IPS DF 6.9 (cell line): ENCODE measurements around the gene ARSJ.

Source experiments
- DNase-seq: peaks from one replicate; pipeline ENCODE4 v3.0.0-alpha.2; 2013; ENCODE audit warnings: low read depth, low spot score
- H3K27ac ChIP-seq: one replicate; pipeline ENCODE4 v1.5.1; 2013; ENCODE audit warnings: low read length, control low read depth
- H3K27me3 ChIP-seq: 2 replicates; pipeline ENCODE4 v1.6.1; 2013; ENCODE audit warnings: mild to moderate bottlenecking, low read length; ENCODE audit not compliant: control insufficient read depth, insufficient read depth
- H3K36me3 ChIP-seq: 2 replicates; pipeline ENCODE4 v1.6.1; 2013; ENCODE audit warnings: low read length; ENCODE audit not compliant: control insufficient read depth, insufficient read depth
- H3K4me1 ChIP-seq: 2 replicates; pipeline ENCODE4 v1.6.1; 2013; ENCODE audit warnings: low read length; ENCODE audit not compliant: control insufficient read depth, insufficient read depth
- H3K4me3 ChIP-seq: 2 replicates; pipeline ENCODE4 v1.5.1; 2013; ENCODE audit warnings: mild to moderate bottlenecking, low read length
- H3K9me3 ChIP-seq: 2 replicates; pipeline ENCODE4 v1.6.1; 2013; ENCODE audit warnings: low read length, inconsistent platforms; ENCODE audit not compliant: control insufficient read depth, insufficient read depth
- WGBS: extraction: QIAGEN DNeasy Blood & Tissue Kit; methylation state at CpG from one replicate; pipeline ENCODE4 v1.1.7; 2013; ENCODE audit warnings: mixed read lengths, missing lambda C conversion rate; ENCODE audit not compliant: insufficient read length, insufficient coverage; 5-methylcytosine and 5-hydroxymethylcytosine counted together

Gene ARSJ

DNA sequence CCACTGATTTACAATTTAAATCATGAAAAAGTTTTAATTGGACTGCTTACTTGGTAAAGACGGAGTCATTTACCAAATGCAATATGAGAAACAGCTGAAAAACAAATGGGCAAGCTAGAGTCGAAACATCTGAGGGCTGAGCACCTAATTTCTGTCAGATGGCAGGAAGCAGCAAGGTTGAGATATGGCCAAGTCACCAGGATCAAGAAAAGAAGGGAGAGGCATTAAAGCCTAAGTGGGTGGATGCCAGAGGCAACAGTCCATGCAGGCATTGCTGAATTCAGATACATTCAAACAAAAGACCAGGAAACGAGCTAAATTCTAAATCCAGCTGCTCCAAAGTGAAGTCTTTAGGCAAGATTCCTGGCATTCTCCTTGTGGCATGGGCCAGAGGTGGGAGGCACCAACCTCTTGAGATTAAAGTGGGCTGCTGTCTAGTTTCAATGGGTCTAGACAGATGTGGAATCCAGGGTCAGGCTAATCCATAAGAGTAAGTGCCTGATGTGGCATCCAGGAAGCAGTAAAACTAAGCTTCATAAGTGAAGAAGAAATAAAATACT is 8.0 kb upstream of the ARSJ start:
- no CpG with 5 or more reads among the region's 3 CpGs for WGBS

DNA sequence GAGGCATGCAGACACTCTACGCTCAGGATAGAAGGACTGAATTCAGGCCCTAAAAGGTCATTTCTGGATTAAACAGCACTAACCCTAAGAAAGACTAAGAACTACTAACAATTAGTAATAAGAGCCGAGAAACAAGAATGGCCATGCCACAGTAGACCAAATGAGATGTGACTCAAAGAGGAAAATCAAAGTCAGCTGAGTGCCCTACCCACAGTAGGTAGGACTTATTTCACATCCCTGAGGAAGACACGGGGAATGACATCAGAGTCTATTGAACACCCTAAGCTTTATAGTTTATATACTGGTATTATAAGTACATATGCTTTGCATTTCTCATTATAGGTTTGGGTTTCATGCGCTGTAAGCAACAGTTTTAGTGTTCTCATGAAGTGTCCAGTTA is 2.7 kb upstream of the ARSJ start:
- Histone ChIP-seq H3K27me3 (no peaks in the 10 kb centered on the region), H3K9me3 (no peaks in the 10 kb centered on the region), H3K27ac (no peak overlapping the region), H3K4me1 (peaks cover 3% of the 10 kb centered on the region; the same call in 1 of the 2 replicates), H3K36me3 (no peaks in the 10 kb centered on the region), H3K4me3 (no peak overlapping the region)
- no peak for DNase-seq
- no CpG with 5 or more reads among the region's 4 CpGs for WGBS

More for the DNA sequence above, 8.0 kb upstream of the ARSJ start:
- no peak for DNase-seq
- no peak overlapping the region for H3K27ac ChIP-seq
- no peaks in the 10 kb centered on the region for H3K36me3 ChIP-seq
- no peak overlapping the region for H3K4me3 ChIP-seq
- H3K27me3 ChIP-seq = no peaks in the 10 kb centered on the region
- H3K4me1 ChIP-seq = no peaks in the 10 kb centered on the region
- H3K9me3 ChIP-seq = no peaks in the 10 kb centered on the region

DNA sequence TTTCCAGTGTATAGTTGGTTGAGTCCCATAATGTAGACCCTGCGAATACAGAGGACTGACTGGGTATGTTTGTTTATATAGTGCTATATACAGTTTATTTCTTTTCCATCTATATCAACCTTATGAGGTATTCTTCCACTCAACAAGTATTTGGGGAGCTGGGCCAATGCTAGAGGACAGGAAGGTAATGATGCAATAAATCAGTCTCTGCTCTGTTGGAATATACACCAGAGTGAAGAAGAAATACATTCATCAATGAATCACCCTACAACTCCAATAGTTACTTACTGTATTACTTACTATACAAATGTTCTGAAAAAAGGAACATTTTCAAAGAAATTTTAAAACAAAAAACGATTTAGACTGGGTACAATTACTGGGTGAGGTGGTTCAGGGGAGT is 2.1 kb upstream of the ARSJ start:
- WGBS = no CpG with 5 or more reads among the region's 2 CpGs
- Histone ChIP-seq H3K4me1 (peaks cover 3% of the 10 kb centered on the region; the same call in 1 of the 2 replicates), H3K27ac (no peak overlapping the region), H3K9me3 (no peaks in the 10 kb centered on the region), H3K4me3 (no peak overlapping the region), H3K36me3 (no peaks in the 10 kb centered on the region), H3K27me3 (no peaks in the 10 kb centered on the region)
- no peak for DNase-seq

DNA sequence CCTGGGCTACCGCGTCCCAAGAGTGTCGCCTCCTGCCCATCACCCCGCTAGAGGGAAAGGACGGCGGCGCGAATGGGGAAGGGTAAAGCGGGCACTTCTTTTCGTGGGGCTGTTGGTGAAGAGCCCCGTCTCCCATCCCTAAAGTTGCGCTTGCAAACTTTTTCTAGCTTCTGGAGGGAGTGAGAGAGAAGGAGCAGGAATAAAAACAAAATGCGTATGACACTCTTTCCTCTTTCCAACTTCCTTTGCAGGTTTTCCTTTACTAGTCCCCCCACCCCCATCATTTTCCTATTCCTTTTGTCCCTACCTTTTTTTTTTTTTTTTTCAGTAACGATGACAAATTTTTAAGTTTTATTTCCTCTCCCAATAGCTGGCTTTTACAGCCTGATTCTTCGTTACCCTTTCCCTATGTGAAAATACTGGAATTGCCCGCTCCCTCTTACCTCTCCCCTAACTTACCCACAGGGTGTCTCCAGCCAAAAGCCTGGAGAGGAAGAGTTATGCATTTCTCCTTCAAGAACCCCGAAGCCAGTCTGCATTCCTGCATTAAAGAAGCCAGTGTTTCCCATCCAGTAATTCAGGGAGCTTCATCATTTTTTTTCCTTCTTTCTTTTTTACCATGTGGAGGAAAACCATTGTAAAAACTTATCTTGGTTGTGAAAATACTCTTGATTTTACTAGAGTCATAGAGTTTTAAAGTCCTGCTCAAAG is 613 bp upstream of the ARSJ start:
- no peaks in the 10 kb centered on the region for H3K9me3 ChIP-seq
- no CpG with 5 or more reads among the region's 17 CpGs for WGBS
- no peaks in the 10 kb centered on the region for H3K27me3 ChIP-seq
- no peak for DNase-seq
- H3K4me3 ChIP-seq = peak overlapping the region; percentile 50; the same call in 1 of the 2 replicates
- H3K36me3 ChIP-seq = no peaks in the 10 kb centered on the region
- H3K4me1 ChIP-seq = peaks cover 3% of the 10 kb centered on the region; the same call in 1 of the 2 replicates
- no peak overlapping the region for H3K27ac ChIP-seq

DNA sequence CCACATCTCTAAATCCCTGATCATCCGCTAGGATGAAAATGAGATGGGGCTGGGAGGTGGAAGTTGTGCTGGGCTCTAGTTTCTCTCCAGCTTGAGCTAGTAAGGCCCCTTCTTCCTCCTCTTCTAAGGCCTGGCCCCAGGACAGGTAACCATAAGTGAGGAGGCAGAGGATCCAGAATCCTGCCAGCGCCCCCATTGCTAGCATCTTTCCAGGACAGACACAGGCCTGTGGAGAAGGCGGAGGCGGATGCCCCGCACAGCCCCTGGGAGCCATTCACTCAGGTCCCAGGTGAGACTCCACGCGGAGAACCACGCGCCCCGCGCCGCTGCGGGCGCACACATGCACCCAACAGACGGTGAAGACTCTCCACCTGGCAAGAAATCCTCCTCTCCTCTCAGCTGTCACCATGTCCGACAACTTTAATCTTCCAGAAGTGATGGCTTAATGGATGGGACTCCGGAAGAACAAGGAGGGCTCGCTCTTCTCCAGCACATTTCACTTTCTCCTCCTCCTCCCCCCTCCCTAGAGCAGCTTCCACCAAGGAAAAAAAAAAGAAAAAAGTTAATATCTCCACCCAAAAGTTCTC is 793 bp downstream of the ARSJ start:
- H3K27me3 ChIP-seq = no peaks in the 10 kb centered on the region
- no CpG with 5 or more reads among the region's 18 CpGs for WGBS
- H3K9me3 ChIP-seq = no peaks in the 10 kb centered on the region
- no peak for DNase-seq
- H3K4me3 ChIP-seq = peak overlapping the region; percentile 50; the same call in 1 of the 2 replicates
- no peak overlapping the region for H3K27ac ChIP-seq
- peaks cover 3% of the 10 kb centered on the region; the same call in 1 of the 2 replicates for H3K4me1 ChIP-seq
- H3K36me3 ChIP-seq = no peaks in the 10 kb centered on the region

DNA sequence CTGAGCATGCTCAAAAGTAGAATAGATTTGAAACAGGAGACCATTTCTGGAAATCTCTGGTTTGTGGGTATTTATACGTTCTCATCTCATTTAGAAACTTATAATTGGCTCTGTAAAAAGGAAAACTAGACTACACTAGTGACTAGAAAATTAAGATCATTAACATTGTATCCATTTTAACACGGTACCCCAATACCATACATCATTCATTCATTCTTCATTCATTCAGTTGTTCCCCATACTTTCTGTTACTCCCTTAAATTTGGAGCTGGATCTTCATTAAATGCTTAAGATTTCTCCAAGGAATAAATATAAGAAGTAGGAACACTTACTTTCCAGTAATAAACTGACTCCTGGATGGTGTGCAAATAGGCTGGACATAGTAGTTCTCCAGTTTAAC is 1.3 kb downstream of the ARSJ start:
- H3K4me3 ChIP-seq = no peak overlapping the region

DNA sequence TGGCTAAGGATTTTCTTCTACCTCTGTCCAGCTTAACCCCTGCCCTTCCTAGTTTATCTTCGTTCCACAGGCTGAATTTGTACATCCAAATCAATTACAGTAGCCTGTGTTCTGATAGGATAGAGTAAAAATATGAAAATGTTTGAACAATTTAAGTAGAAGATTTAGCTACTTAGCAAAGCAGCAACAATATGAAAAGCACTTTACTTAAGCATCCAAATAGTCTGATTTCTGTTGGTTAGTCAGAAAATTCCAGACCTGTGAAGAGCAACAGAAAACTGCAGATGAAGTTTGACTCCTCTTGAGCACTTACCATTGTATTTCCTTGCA is 2.0 kb downstream of the ARSJ start:
- DNase-seq = no peak
- no CpG with 5 or more reads among the region's 1 CpG for WGBS
- no peak overlapping the region for H3K27ac ChIP-seq
- no peaks in the 10 kb centered on the region for H3K36me3 ChIP-seq
- peaks cover 3% of the 10 kb centered on the region; the same call in 1 of the 2 replicates for H3K4me1 ChIP-seq
- no peaks in the 10 kb centered on the region for H3K27me3 ChIP-seq
- H3K9me3 ChIP-seq = no peaks in the 10 kb centered on the region
- H3K4me3 ChIP-seq = no peak overlapping the region

More for the DNA sequence above, 1.3 kb downstream of the ARSJ start:
- Histone ChIP-seq H3K4me1 (peaks cover 3% of the 10 kb centered on the region; the same call in 1 of the 2 replicates), H3K27ac (no peak overlapping the region), H3K9me3 (no peaks in the 10 kb centered on the region), H3K36me3 (no peaks in the 10 kb centered on the region), H3K27me3 (no peaks in the 10 kb centered on the region)
- DNase-seq = no peak
- 100% methylated on average over 1 of the region's 2 CpGs for WGBS

DNA sequence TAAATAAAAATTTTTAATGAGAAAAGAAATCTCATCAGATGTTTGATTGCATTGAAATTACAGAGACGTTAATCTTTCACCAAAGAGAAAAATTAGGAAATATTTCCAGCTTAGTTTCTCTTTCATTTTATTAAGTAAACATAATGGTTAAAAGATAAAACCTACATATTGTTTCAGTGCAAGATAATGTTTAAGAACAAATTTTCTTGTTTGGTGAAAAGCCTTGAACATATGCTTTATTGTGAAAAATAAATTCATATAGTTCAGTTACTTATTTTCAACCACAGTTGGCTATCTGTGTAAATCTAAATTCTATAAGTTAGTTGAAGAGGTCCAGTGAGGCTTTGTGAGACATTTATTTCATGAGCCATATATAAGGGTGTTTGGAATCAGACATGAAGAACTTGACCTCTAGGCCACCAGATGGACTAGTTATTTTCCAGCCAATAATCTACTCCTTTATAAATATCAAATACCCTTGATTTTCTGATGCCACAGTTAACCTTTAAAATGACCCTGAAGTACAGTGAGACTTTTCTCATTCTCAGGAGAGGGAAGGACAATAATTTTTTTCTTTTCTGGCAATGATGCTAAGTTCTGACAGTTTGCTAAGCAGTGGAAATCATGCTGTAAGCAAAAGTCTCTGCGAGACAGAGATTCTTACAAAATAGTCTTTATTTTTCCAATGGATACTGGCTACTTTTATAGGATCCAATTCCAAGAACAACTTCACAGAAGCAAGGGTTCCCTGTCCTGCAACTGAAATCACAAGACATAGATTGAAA is 2.5 kb downstream of the ARSJ start:
- DNase-seq = no peak
- Histone ChIP-seq H3K4me3 (no peak overlapping the region), H3K36me3 (no peaks in the 10 kb centered on the region), H3K9me3 (no peaks in the 10 kb centered on the region), H3K27ac (no peak overlapping the region), H3K4me1 (peaks cover 3% of the 10 kb centered on the region; the same call in 1 of the 2 replicates), H3K27me3 (no peaks in the 10 kb centered on the region)
- no CpG with 5 or more reads among the region's 2 CpGs for WGBS

DNA sequence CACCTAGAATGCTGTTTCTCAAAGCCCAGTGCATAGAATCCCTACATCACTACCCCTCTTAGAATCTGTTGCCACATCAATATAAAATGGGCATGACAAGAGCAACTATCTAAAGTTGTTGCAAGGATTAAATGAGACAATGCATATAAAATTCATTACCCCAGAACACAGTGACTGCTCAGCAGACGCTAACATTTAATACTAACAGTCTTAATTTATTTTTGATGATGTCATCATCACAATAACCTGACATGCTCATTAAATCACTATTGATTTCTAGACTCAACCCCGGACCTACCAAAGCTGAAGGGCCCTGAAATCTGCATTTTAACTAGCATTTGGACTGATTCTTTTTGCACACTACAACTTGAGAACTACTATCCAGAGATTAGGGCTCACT is 3.9 kb downstream of the ARSJ start:
- DNase-seq = no peak
- H3K36me3 ChIP-seq = no peaks in the 10 kb centered on the region
- H3K27me3 ChIP-seq = no peaks in the 10 kb centered on the region
- no peaks in the 10 kb centered on the region for H3K4me1 ChIP-seq
- H3K4me3 ChIP-seq = no peak overlapping the region
- no peaks in the 10 kb centered on the region for H3K9me3 ChIP-seq
- H3K27ac ChIP-seq = no peak overlapping the region
- no CpG with 5 or more reads among the region's 2 CpGs for WGBS

DNA sequence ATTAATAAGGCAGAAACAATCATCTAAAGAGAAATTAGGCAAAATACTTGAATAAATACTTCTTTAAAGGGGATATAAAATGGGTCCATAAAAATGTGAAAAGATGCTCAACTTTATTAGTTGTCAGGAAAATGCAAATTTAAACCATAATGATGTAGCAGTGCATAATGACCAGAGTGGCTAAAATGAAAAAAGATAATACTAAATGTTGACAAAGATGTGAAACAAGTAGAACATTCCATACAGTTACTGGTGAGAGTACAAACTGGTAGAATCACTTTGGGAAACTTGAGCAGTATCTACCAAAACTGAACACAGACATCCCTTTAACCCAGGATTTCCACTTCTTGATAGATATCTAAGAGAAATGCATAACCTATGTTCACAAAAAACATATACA is 5.0 kb downstream of the ARSJ start:
- Histone ChIP-seq H3K27ac (no peak overlapping the region), H3K9me3 (no peaks in the 10 kb centered on the region), H3K27me3 (no peaks in the 10 kb centered on the region), H3K4me3 (no peak overlapping the region), H3K36me3 (no peaks in the 10 kb centered on the region), H3K4me1 (no peaks in the 10 kb centered on the region)
- no peak for DNase-seq
